Measurements from ENCODE around the gene POU3F3.

The POU3F3 gene

DNA sequence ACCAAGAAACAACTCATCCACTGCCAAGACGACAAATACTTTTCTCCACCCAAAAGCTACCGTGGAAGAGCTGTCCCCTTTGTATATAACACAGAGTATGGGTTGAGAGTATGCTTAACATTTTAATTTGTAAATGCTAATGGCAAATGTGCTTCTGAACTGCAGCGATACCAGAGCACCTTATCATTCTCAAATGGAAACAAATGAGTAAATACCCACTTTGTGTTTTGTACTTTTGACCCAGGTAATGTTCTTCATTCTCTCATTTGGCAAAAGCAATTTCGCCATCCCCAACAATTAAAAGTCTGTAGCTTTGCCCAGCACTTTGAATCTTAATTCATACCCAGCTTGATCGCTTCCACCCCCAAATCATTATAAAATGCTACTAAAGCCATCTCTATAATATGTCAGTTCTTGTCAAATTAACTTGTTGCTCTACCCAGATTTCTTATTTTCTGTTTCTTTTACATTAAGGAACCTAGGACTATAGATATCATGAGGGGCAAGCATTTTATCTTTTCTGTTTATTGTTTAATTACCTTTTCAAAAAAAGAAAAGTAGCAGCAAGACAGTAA lies 6.2 kb upstream of the POU3F3 start:
- Histone ChIP-seq H3K36me3 (ENCODE audit: control insufficient read depth, insufficient read depth, low read length) (no peaks in the 10 kb centered on the region), H3K27me3 (replicated peaks; ENCODE audit: control insufficient read depth, insufficient read depth, low read length) (no peaks in the 10 kb centered on the region; the same call in none of the 2 replicates), H3K4me3 (replicated peaks; ENCODE audit: low read depth, low read length) (no peak overlapping the region)
- TF ChIP-seq, protein P1, sequence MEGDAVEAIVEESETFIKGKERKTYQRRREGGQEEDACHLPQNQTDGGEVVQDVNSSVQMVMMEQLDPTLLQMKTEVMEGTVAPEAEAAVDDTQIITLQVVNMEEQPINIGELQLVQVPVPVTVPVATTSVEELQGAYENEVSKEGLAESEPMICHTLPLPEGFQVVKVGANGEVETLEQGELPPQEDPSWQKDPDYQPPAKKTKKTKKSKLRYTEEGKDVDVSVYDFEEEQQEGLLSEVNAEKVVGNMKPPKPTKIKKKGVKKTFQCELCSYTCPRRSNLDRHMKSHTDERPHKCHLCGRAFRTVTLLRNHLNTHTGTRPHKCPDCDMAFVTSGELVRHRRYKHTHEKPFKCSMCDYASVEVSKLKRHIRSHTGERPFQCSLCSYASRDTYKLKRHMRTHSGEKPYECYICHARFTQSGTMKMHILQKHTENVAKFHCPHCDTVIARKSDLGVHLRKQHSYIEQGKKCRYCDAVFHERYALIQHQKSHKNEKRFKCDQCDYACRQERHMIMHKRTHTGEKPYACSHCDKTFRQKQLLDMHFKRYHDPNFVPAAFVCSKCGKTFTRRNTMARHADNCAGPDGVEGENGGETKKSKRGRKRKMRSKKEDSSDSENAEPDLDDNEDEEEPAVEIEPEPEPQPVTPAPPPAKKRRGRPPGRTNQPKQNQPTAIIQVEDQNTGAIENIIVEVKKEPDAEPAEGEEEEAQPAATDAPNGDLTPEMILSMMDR (IDR thresholded peaks at IDR 0.05; ENCODE audit: insufficient read depth, low read length, poor library complexity, severe bottlenecking), result no peak
- no peak for DNase-seq (ENCODE audit: extremely low read depth, insufficient read length)

DNA sequence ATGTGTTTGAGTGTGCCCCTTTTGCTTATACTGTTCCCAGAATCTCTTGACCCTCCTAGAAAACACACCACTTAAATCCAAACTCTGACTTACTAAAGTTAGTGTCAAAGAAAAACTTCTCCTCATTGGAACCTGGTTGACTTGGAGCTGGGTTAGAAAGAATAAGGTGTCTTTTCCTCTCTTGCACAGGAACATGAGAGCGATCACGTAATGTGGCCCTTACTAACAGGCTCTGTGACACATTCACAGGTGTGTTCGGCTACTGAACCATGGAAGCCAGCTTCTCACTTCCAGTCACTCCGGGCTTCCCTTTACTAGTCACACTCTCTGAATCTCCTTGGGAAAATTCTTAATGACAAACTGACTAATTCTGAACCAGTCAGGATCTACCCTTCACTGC lies 5.4 kb upstream of the POU3F3 start:
- Histone ChIP-seq H3K27me3 (replicated peaks; ENCODE audit: control insufficient read depth, insufficient read depth, low read length) (no peaks in the 10 kb centered on the region; the same call in none of the 2 replicates), H3K4me3 (replicated peaks; ENCODE audit: low read depth, low read length) (no peak overlapping the region), H3K36me3 (ENCODE audit: control insufficient read depth, insufficient read depth, low read length) (no peaks in the 10 kb centered on the region)
- DNase-seq (ENCODE audit: extremely low read depth, insufficient read length), result no peak
- TF ChIP-seq, protein P1 (IDR thresholded peaks at IDR 0.05; ENCODE audit: insufficient read depth, low read length, poor library complexity, severe bottlenecking), result no peak

DNA sequence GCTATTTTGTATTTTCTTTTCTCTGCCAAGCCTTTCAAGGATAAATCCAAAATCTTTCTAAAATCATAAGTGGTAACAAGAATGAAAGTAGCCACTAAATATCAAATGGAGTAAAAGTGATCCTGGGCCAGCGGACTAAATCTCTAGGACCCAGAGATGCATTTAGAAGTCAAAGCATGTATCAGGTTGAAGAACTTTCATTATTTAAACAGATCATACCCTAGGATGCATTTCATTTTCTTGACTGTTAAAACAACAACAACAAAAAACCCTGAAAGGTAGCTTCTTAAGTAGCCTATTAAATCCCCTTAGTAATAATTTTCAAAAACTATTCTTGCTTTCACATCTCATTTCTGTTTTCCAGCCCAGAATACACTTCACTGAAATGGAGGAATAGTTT lies 4.8 kb upstream of the POU3F3 start:
- peaks cover under 1% of the 10 kb centered on the region for H3K27me3 ChIP-seq (replicated peaks; ENCODE audit: control insufficient read depth, insufficient read depth, low read length)
- TF ChIP-seq, protein P1 (IDR thresholded peaks at IDR 0.05; ENCODE audit: insufficient read depth, low read length, poor library complexity, severe bottlenecking), result no peak
- H3K4me3 ChIP-seq (replicated peaks; ENCODE audit: low read depth, low read length), result no peak overlapping the region
- H3K36me3 ChIP-seq (ENCODE audit: control insufficient read depth, insufficient read depth, low read length), result no peaks in the 10 kb centered on the region
- DNase-seq (ENCODE audit: extremely low read depth, insufficient read length), result no peak

DNA sequence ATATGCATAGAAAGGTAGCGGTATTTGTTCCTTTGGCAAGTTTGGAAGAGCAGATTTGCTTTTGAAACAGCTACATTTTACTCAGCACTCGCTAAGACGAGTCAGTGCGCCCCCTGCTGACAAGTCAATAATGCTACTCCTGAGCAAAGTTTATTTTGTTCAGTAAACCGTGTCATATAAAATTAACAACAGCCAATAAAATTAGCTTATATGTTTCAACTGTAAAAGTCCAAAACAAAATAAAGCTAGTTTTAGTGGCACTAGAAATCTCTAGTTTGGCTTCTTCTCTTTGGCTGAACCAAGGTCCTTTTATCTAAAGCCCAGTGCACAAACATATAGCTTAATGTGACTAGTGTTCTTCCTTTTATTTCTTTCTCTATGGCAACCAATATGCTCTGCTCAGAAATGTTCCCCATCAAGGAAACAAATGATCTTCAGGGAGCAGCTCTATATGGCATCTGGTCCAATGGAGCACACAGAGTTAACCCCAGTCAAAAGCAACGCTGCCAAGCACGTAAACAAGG lies 4.2 kb upstream of the POU3F3 start:
- H3K4me3 ChIP-seq (replicated peaks; ENCODE audit: low read depth, low read length), result no peak overlapping the region
- peaks cover 2% of the 10 kb centered on the region for H3K27me3 ChIP-seq (replicated peaks; ENCODE audit: control insufficient read depth, insufficient read depth, low read length)
- DNase-seq (ENCODE audit: extremely low read depth, insufficient read length), result no peak
- H3K36me3 ChIP-seq (ENCODE audit: control insufficient read depth, insufficient read depth, low read length), result no peaks in the 10 kb centered on the region
- TF ChIP-seq, protein P1 (IDR thresholded peaks at IDR 0.05; ENCODE audit: insufficient read depth, low read length, poor library complexity, severe bottlenecking), result peak; percentile 67

DNA sequence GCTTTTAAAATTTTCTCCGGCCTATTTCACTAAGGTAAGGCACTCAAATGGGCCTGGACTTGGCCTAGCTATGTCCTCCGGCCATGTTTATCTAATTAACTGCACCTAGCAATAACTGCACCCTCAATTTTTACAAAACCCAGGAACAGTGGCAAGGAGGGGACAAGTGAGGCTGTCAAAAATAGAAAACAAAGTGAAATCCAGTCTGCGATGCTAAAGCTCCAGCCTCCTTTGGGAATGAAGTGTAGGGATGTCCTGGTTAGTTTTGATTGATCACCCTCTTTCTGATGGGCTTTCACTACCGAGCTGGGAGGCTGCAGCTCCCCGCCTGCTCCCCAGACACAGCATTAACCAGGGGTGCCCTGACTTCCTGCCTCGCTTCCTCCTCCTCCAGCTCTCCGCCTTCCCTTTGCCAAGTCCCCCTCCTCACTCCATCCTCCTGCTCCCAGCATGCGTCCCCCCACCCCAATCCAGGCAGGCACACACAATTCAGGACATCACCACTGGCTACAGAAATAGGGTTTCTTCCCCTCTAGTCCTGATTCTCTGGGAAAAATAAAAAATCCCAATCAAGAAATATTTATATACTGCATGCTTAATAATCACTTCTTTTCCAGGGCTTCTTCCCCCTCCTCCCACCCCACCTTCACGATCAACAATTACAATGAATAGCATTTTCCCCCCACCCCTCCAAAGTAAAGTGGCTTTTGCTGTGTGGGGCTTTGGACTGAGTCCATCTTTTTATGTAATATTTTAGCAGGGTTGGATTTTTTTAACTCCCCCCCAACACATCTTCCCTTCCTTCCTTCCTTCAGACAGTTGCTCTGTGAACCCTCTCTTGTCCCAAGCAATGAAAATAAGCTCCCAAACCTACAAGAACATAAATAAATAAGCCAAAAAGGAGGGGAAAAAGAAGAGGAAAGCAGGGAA lies 3.3 kb upstream of the POU3F3 start:
- DNase-seq (ENCODE audit: extremely low read depth, insufficient read length), result no peak
- TF ChIP-seq, protein P1 (IDR thresholded peaks at IDR 0.05; ENCODE audit: insufficient read depth, low read length, poor library complexity, severe bottlenecking), result no peak

More for the DNA sequence above, 3.3 kb upstream of the POU3F3 start:
- peaks cover 2% of the 10 kb centered on the region for H3K27me3 ChIP-seq (replicated peaks; ENCODE audit: control insufficient read depth, insufficient read depth, low read length)
- no peaks in the 10 kb centered on the region for H3K36me3 ChIP-seq (ENCODE audit: control insufficient read depth, insufficient read depth, low read length)
- no peak overlapping the region for H3K4me3 ChIP-seq (replicated peaks; ENCODE audit: low read depth, low read length)

All from GM06990 (cell line).